A673 (cell line): Measurements from ENCODE around the gene SOX10. TPM values are rescaled to one million over a fixed set of nuclear protein-coding genes. Genes with fewer than 3 reads are reported as not detected.

Experiments used
- BruUV-seq: library from RNA; stranded (reverse); fragments of 400-500 nt; replicated peaks from 2 replicates; lab custom pipeline; 2021; lab: Mats Ljungman, UMichigan
- CTCF ChIA-PET: fragments of 300-600 bp; sonication (Branson Sonifier 250); formaldehyde crosslinking; loops from one replicate; lab custom pipeline; 2022; ENCODE audit warnings: antibody characterized with exemption; lab: Charles Lee
- POLR2A ChIA-PET: fragments of 300-600 bp; sonication (Branson Sonifier 250); formaldehyde crosslinking; loops from one replicate; lab custom pipeline; 2022; ENCODE audit warnings: antibody characterized with exemption; ENCODE audit not compliant: low non-redundant PET; lab: Charles Lee
- DNase-seq: peaks from one replicate; pipeline ENCODE4 v3.0.0-alpha.2; 2015; ENCODE audit warnings: low spot score
- H3K27ac ChIP-seq: fragments of 200-600 bp; sonication (generic); 2 replicates; pipeline ENCODE4 v1.5.1; 2016; ENCODE audit warnings: mixed run types, low read depth, mild to moderate bottlenecking, mixed read lengths, antibody characterized with exemption, low read length; ENCODE audit not compliant: poor library complexity, severe bottlenecking
- H3K27me3 ChIP-seq: fragments of 200-600 bp; sonication (generic); replicated peaks from 2 replicates; pipeline ENCODE4 v1.6.1; 2017; ENCODE audit warnings: mixed run types, low read depth, mild to moderate bottlenecking, mixed read lengths, antibody characterized with exemption, low read length; ENCODE audit not compliant: insufficient read depth, poor library complexity
- H3K36me3 ChIP-seq: fragments of 200-600 bp; sonication (generic); 2 replicates; pipeline ENCODE4 v1.6.1; 2016; ENCODE audit warnings: mixed run types, mild to moderate bottlenecking, mixed read lengths, antibody characterized with exemption, low read length; ENCODE audit not compliant: insufficient read depth, poor library complexity, severe bottlenecking
- H3K4me1 ChIP-seq: fragments of 200-600 bp; sonication (generic); 2 replicates; pipeline ENCODE4 v1.6.1; 2017; ENCODE audit warnings: mixed run types, mild to moderate bottlenecking, mixed read lengths, antibody characterized with exemption, low read length; ENCODE audit not compliant: insufficient read depth, poor library complexity, severe bottlenecking
- H3K4me3 ChIP-seq: fragments of 200-600 bp; sonication (generic); 2 replicates; pipeline ENCODE4 v1.5.1; 2016; ENCODE audit warnings: low read depth, mixed run types, mild to moderate bottlenecking, mixed read lengths, low read length; ENCODE audit not compliant: poor library complexity, severe bottlenecking
- H3K9me3 ChIP-seq: fragments of 200-600 bp; sonication (generic); 2 replicates; pipeline ENCODE4 v1.6.1; 2016; ENCODE audit warnings: mixed run types, low read depth, mild to moderate bottlenecking, mixed read lengths, antibody characterized with exemption, low read length; ENCODE audit not compliant: poor library complexity, severe bottlenecking
- EZH2 ChIP-seq: fragments of 200-600 bp; sonication (generic); IDR thresholded peaks from 2 replicates; pipeline ENCODE4 v1.6.1; 2017; ENCODE audit warnings: borderline replicate concordance, low read depth, mild to moderate bottlenecking, mixed read lengths, antibody characterized with exemption, low read length; ENCODE audit not compliant: poor library complexity, severe bottlenecking
- intact Hi-C: fragments of 100-400 bp; cut with micrococcal nuclease; formaldehyde crosslinking; loops from one replicate; pipeline ENCODE4 v1.10.0; 2022; ENCODE audit not compliant: unreplicated experiment
- total RNA-seq: library from RNA; stranded (reverse); gene quantifications from 2 replicates; pipeline ENCODE4 v1.2.3, GENCODE V29; 2021
- TF ChIP-seq, protein P1 (sequence below): fragments of 300-800, 200-600 bp; sonication (generic); conservative IDR thresholded peaks from 2 replicates; pipeline ENCODE4 v1.5.1; 2017; ENCODE audit warnings: low read depth, mild to moderate bottlenecking, antibody characterized with exemption, low read length, moderate library complexity, mixed read lengths

SOX10 gene
- total RNA-seq, 1 experiment from 2014 or later, result not detected

DNA sequence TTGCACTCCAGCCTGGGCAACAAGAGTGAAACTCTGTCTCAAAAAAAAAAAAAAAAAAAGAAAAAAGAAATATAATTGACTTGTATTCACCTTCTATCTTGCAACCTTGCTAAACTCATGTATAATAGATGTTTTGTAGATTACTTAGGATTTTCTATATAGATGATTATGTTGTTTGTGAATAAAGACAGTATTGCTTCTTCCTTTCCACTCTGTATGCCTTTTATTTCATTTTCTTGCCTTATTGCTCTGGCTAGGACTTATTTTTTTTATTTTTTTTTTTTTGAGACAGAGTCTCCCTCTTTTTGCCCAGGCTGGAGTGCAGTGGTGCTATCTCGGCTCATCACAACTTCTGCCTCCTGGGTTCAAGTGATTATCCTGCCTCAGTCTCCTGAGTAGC is 29.7 kb upstream of the SOX10 start:
- H3K27ac ChIP-seq, result no peak overlapping the region
- BruUV-seq, result no TSS peak
- POLR2A ChIA-PET, result no interaction called here
- H3K9me3 ChIP-seq, result no peaks in the 10 kb centered on the region
- intact Hi-C loops, result no loop called here
- no peaks in the 10 kb centered on the region for H3K27me3 ChIP-seq
- H3K4me1 ChIP-seq, result no peaks in the 10 kb centered on the region
- no peak overlapping the region for H3K4me3 ChIP-seq
- H3K36me3 ChIP-seq, result no peaks in the 10 kb centered on the region
- no peak for DNase-seq
- TF ChIP-seq EZH2, result no peak
- TF ChIP-seq, protein P1, sequence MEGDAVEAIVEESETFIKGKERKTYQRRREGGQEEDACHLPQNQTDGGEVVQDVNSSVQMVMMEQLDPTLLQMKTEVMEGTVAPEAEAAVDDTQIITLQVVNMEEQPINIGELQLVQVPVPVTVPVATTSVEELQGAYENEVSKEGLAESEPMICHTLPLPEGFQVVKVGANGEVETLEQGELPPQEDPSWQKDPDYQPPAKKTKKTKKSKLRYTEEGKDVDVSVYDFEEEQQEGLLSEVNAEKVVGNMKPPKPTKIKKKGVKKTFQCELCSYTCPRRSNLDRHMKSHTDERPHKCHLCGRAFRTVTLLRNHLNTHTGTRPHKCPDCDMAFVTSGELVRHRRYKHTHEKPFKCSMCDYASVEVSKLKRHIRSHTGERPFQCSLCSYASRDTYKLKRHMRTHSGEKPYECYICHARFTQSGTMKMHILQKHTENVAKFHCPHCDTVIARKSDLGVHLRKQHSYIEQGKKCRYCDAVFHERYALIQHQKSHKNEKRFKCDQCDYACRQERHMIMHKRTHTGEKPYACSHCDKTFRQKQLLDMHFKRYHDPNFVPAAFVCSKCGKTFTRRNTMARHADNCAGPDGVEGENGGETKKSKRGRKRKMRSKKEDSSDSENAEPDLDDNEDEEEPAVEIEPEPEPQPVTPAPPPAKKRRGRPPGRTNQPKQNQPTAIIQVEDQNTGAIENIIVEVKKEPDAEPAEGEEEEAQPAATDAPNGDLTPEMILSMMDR, result no peak
- CTCF ChIA-PET, result no interaction called here

DNA sequence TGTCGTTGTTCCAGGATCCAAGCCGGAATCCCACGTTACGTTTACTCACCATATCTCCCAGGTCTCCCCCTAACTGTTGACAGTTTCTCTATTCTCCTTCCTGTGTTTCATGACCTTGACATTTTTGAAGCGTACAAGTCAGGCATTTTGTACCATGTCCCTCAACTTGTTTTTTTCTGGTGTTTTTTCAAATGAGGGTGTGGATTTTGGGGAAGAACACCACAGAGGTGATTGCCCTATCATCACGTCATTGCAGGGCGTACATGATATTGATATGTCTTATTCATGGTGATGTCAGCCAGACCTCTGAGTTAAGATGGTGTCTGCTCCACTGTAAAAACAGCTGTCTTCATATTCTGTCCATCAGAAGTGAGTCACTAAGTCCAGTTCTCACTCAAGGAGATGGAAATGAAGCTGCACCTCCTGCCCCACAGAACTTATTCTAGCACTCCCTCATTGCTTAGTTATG is 28.3 kb upstream of the SOX10 start:
- no TSS peak for BruUV-seq
- no peak for TF ChIP-seq EZH2
- TF ChIP-seq, protein P1, result no peak
- no peak for DNase-seq
- intact Hi-C loops, result no loop called here
- POLR2A ChIA-PET, result interaction anchor here (0.6 kb wide), 1 partner anchor 188 kb away, joined by 4 read pairs; no protein-coding TSS in a partner anchor
- CTCF ChIA-PET, result no interaction called here
- Histone ChIP-seq H3K27ac (no peak overlapping the region), H3K9me3 (no peaks in the 10 kb centered on the region), H3K4me3 (no peak overlapping the region), H3K27me3 (no peaks in the 10 kb centered on the region), H3K36me3 (no peaks in the 10 kb centered on the region), H3K4me1 (no peaks in the 10 kb centered on the region)

DNA sequence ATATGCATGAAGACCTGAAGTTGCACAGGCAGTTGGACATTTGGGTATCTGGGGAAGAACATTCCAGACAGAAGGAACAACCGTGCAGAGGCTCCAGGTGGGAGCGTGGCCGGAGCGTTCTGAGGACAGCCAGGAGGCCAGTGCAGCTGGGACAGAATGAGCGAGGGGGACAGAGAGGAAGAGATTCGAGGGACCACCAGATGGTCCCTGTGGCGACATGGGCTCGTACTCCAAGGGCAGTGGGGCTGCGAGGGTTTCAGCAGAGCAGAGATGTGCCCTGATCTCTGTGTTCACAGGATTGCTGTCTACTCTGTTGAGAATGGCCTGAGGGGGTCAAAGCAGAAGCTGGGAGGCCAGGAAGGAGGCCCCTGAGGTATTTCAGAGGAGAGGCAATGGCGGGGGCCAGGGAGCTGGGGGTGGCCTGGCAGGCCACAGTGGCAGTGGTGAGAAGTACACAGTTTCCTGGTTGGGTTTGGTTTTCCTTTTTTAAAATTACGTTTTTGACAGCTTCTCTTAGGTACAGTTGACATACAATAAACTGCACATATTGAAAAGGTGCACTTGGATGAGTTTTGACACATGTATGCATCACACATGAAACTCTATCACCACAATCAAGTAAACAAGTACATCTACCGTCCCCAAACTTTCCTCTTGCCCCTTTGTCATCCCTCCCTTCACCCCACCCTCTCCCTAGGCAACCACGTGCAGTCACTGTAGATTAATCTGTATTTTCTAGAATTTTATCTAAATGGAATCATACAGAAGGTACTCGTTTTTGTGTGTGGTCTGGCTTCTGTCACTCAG is 24.8 kb upstream of the SOX10 start:
- ChIA-PET CTCF (no interaction called here), POLR2A (no interaction called here)
- Histone ChIP-seq H3K4me1 (no peaks in the 10 kb centered on the region), H3K27ac (no peak overlapping the region), H3K27me3 (no peaks in the 10 kb centered on the region), H3K9me3 (no peaks in the 10 kb centered on the region), H3K36me3 (no peaks in the 10 kb centered on the region), H3K4me3 (no peak overlapping the region)
- intact Hi-C loops, result no loop called here
- no TSS peak for BruUV-seq
- no peak for DNase-seq
- TF ChIP-seq EZH2, result no peak
- TF ChIP-seq, protein P1, result no peak
